Thyroid gland (tissue), 4 donors: Measurements from ENCODE around the gene ZFHX3.

Source experiments
- POLR2A ChIP-seq, 2 donors: fragments of 450-650 bp; IDR thresholded peaks; one replicate each; pipeline ENCODE4 v1.6.1; 2017; ENCODE audit warnings: antibody characterized with exemption in 2 of 2, mild to moderate bottlenecking in 2 of 2, moderate library complexity in 1 of 2
- TF ChIP-seq, protein P1 (sequence below), 6 experiments: fragments of 200-600 bp in 3 of 6; fragments of 450-650 bp in 3 of 6; sonication (generic) in 3 of 6; IDR thresholded peaks; one replicate each; pipeline ENCODE4 v1.5.1; 2016 to 2019; ENCODE audit warnings: antibody characterized with exemption in 6 of 6, mild to moderate bottlenecking in 2 of 6, inconsistent platforms in 1 of 6, moderate library complexity in 1 of 6

DNA sequence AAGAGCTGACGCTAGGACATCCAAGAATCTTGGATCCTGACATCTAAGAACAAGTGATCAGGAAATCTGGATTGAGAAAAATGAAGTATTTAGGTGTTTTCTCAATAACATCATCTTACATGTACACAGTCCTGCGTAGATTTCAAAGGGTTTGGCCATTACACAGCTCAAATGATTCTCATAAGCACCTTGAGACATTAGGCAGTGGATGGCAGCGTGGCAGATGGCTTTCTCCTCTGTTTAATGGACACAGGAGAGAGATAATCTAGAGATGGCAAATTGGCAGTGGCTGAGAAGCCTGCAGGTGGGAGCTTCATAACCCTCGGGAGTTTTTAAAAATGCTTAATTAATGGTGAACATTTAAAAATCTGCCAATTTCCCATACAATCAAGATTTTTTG is 137.5 kb downstream of the ZFHX3 start:
- TF ChIP-seq, protein P1, sequence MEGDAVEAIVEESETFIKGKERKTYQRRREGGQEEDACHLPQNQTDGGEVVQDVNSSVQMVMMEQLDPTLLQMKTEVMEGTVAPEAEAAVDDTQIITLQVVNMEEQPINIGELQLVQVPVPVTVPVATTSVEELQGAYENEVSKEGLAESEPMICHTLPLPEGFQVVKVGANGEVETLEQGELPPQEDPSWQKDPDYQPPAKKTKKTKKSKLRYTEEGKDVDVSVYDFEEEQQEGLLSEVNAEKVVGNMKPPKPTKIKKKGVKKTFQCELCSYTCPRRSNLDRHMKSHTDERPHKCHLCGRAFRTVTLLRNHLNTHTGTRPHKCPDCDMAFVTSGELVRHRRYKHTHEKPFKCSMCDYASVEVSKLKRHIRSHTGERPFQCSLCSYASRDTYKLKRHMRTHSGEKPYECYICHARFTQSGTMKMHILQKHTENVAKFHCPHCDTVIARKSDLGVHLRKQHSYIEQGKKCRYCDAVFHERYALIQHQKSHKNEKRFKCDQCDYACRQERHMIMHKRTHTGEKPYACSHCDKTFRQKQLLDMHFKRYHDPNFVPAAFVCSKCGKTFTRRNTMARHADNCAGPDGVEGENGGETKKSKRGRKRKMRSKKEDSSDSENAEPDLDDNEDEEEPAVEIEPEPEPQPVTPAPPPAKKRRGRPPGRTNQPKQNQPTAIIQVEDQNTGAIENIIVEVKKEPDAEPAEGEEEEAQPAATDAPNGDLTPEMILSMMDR (IDR thresholded peaks at IDR 0.05) = no peak
- no peak for TF ChIP-seq POLR2A (IDR thresholded peaks at IDR 0.05)
